ENCODE data around the gene SLC28A1.

Gene SLC28A1

GRCh38 chr15:84926491-84927230 is 42.2 kb downstream of the SLC28A1 start:
- no peak for TF ChIP-seq CTCF (IDR thresholded peaks at IDR 0.05)
- H3K27ac ChIP-seq = no peak overlapping the region

- H3K27ac ChIP-seq = no peak overlapping the region
- TF ChIP-seq ZFX (IDR thresholded peaks at IDR 0.05; ENCODE audit: borderline replicate concordance) (no peak), CTCF (IDR thresholded peaks at IDR 0.05) (no peak)
Measured at GRCh38 chr15:84928843-84929168, 44.3 kb downstream of the SLC28A1 start.

GRCh38 chr15:84929795-84930603 is 45.5 kb downstream of the SLC28A1 start:
- no peak overlapping the region for H3K27ac ChIP-seq
- TF ChIP-seq ZFX (IDR thresholded peaks at IDR 0.05; ENCODE audit: borderline replicate concordance) (no peak), CTCF (IDR thresholded peaks at IDR 0.05) (no peak)

- H3K27ac ChIP-seq = no peak overlapping the region
- TF ChIP-seq CTCF (IDR thresholded peaks at IDR 0.05) (peak; percentile 68), ZFX (IDR thresholded peaks at IDR 0.05; ENCODE audit: borderline replicate concordance) (no peak)
Measured at GRCh38 chr15:84934942-84935729, 50.7 kb downstream of the SLC28A1 start.

GRCh38 chr15:84937144-84937543 is 52.7 kb downstream of the SLC28A1 start:
- TF ChIP-seq CTCF (IDR thresholded peaks at IDR 0.05) = no peak
- no peak for TF ChIP-seq ZFX (IDR thresholded peaks at IDR 0.05; ENCODE audit: borderline replicate concordance)
- H3K27ac ChIP-seq = no peak overlapping the region

- TF ChIP-seq ZFX (IDR thresholded peaks at IDR 0.05; ENCODE audit: borderline replicate concordance) = no peak
- TF ChIP-seq CTCF (IDR thresholded peaks at IDR 0.05) = no peak
- no peak overlapping the region for H3K27ac ChIP-seq
Measured at GRCh38 chr15:84938726-84939125, 54.3 kb downstream of the SLC28A1 start.

Data from 22Rv1 (cell line).